ENCODE results near the gene ZFP91.

DNA sequence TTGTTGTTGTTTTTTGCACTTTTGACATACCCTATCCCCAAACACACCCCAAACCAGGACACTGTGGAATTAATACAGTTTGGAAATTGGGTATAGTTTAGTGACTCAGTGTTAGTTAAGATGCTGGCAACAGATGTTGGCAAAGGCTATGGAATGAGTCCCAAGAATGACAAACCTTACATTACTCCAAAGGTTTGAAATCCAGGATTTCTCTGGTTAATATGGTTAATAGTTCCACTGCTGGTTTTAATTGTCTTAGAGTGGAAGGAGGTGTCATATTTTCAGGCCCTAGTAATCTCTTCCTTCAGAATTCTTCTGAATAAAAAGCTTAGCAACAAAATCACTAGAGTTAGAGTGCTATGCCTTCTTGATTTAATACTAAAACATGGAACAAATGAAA, 4.0 kb upstream of the ZFP91 start:
- TF ChIP-seq, protein P1, sequence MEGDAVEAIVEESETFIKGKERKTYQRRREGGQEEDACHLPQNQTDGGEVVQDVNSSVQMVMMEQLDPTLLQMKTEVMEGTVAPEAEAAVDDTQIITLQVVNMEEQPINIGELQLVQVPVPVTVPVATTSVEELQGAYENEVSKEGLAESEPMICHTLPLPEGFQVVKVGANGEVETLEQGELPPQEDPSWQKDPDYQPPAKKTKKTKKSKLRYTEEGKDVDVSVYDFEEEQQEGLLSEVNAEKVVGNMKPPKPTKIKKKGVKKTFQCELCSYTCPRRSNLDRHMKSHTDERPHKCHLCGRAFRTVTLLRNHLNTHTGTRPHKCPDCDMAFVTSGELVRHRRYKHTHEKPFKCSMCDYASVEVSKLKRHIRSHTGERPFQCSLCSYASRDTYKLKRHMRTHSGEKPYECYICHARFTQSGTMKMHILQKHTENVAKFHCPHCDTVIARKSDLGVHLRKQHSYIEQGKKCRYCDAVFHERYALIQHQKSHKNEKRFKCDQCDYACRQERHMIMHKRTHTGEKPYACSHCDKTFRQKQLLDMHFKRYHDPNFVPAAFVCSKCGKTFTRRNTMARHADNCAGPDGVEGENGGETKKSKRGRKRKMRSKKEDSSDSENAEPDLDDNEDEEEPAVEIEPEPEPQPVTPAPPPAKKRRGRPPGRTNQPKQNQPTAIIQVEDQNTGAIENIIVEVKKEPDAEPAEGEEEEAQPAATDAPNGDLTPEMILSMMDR (IDR thresholded peaks at IDR 0.05): no peak
- no peak for TF ChIP-seq TCF7L2 (IDR thresholded peaks at IDR 0.05; ENCODE audit: low read depth, low read length)
- TF ChIP-seq POLR2AphosphoS5 (IDR thresholded peaks at IDR 0.05; ENCODE audit: low read depth, low read length): no peak

Data from Panc1 (cell line).